Measurements from ENCODE around the gene DYNC2H1.

DYNC2H1 gene

GRCh38 chr11:103326070-103326794, 217.0 kb downstream of the DYNC2H1 start:
- no peaks in the 10 kb centered on the region for H3K27me3 ChIP-seq (ENCODE audit: control insufficient read depth, insufficient read depth, low read length, poor library complexity, severe bottlenecking)
- H3K4me3 ChIP-seq (ENCODE audit: insufficient read depth, low read depth, low read length), result no peak overlapping the region
- 74 to 75% methylated on average over 25 of the region's 25 CpGs for WGBS, 2 experiments
- H3K9me3 ChIP-seq (ENCODE audit: control insufficient read depth, low read length), result no peaks in the 10 kb centered on the region
- peaks cover 4% of the 10 kb centered on the region for H3K36me3 ChIP-seq (ENCODE audit: control insufficient read depth, insufficient read depth, low read length)
- H3K4me1 ChIP-seq (ENCODE audit: control insufficient read depth, insufficient read depth, low read length), result no peaks in the 10 kb centered on the region
- H3K27ac ChIP-seq (ENCODE audit: insufficient read depth, low read depth, low read length, poor library complexity, severe bottlenecking), result no peak overlapping the region

DNA sequence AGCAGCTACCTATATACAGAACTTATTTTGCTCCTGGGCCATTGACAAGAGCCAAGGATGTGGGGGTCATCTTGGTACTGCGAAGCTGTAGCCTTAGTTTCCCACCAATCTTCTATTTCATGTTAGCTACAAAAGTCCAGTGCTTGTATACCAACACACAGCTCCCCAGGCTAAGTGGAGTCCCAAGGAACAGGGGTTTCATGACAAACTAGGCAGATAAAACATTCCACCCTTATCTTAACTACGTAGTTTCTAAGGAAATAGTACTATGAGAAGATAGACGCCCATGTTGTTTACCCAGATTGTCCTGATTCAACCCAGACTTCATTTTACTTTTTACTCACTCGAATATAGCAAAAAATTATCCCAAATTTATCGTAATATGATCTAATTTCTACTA, 218.5 kb downstream of the DYNC2H1 start:
- Histone ChIP-seq H3K27ac (ENCODE audit: insufficient read depth, low read depth, low read length, poor library complexity, severe bottlenecking) (no peak overlapping the region), H3K9me3 (ENCODE audit: control insufficient read depth, low read length) (no peaks in the 10 kb centered on the region), H3K4me3 (ENCODE audit: insufficient read depth, low read depth, low read length) (no peak overlapping the region), H3K4me1 (ENCODE audit: control insufficient read depth, insufficient read depth, low read length) (no peaks in the 10 kb centered on the region), H3K27me3 (ENCODE audit: control insufficient read depth, insufficient read depth, low read length, poor library complexity, severe bottlenecking) (no peaks in the 10 kb centered on the region), H3K36me3 (ENCODE audit: control insufficient read depth, insufficient read depth, low read length) (peaks cover 4% of the 10 kb centered on the region)
- 94 to 95% methylated on average over 4 to 5 of the region's 5 CpGs for WGBS, 2 experiments

- no peaks in the 10 kb centered on the region for H3K36me3 ChIP-seq (ENCODE audit: control insufficient read depth, insufficient read depth, low read length)
- H3K27me3 ChIP-seq (ENCODE audit: control insufficient read depth, insufficient read depth, low read length, poor library complexity, severe bottlenecking), result no peaks in the 10 kb centered on the region
- H3K4me3 ChIP-seq (ENCODE audit: insufficient read depth, low read depth, low read length), result no peak overlapping the region
- 92 to 97% methylated on average over 6 of the region's 6 CpGs for WGBS, 2 experiments
- no peak overlapping the region for H3K27ac ChIP-seq (ENCODE audit: insufficient read depth, low read depth, low read length, poor library complexity, severe bottlenecking)
- H3K9me3 ChIP-seq (ENCODE audit: control insufficient read depth, low read length), result no peaks in the 10 kb centered on the region
- H3K4me1 ChIP-seq (ENCODE audit: control insufficient read depth, insufficient read depth, low read length), result no peaks in the 10 kb centered on the region
These were observed 223.2 kb downstream of the DYNC2H1 start for GRCh38 chr11:103332409-103332808.

DNA sequence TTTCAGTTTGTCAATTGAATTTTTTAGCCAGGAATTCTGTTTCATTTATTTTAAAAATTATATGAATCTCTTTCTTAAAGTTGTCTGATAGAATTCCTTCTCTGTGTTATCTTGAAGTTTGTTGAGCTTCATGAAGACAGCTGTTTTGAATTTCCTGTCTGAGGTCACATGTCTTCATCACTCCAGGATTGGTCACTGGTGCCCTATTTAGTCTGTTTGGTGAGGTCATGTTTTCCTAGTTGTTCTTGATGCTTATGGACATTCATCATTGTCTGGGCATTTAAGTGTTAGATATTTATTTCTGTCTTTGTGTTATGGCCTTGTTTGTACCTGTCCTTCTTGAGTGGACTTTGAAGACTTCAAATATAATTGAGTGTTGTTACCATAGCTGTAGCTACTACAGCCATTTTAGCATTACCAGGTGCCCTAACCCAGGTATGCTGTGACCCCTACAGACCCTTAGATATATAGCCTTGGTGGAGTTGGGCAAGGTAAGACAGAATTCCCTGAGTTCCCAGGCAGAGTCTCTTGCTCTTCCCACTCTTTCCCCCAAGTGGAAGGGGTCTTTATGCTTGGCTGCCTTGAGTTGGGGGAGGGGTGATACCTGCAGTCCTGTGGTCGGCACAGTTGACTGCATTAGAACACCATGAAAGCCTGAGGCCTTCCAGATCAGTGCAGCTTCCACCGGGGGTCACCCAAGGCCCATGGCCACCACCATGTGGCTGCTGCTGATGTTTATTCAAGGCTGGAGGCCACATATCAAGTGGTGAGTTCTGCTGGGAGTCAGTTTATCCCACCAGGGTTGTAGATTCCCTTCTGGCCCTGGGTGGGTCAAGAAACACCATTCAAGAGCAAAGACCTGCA, 229.6 kb downstream of the DYNC2H1 start:
- Histone ChIP-seq H3K36me3 (ENCODE audit: control insufficient read depth, insufficient read depth, low read length) (no peaks in the 10 kb centered on the region), H3K4me1 (ENCODE audit: control insufficient read depth, insufficient read depth, low read length) (no peaks in the 10 kb centered on the region)
- 78 to 87% methylated on average over 2 of the region's 2 CpGs for WGBS, 2 experiments

GRCh38 chr11:103339485-103339857, 230.2 kb downstream of the DYNC2H1 start:
- WGBS, 2 experiments, result 95 to 96% methylated on average over 6 of the region's 6 CpGs
- Histone ChIP-seq H3K4me1 (ENCODE audit: control insufficient read depth, insufficient read depth, low read length) (no peaks in the 10 kb centered on the region), H3K36me3 (ENCODE audit: control insufficient read depth, insufficient read depth, low read length) (no peaks in the 10 kb centered on the region), H3K27me3 (ENCODE audit: control insufficient read depth, insufficient read depth, low read length, poor library complexity, severe bottlenecking) (no peaks in the 10 kb centered on the region), H3K9me3 (ENCODE audit: control insufficient read depth, low read length) (no peaks in the 10 kb centered on the region), H3K27ac (ENCODE audit: insufficient read depth, low read depth, low read length, poor library complexity, severe bottlenecking) (no peak overlapping the region), H3K4me3 (ENCODE audit: insufficient read depth, low read depth, low read length) (no peak overlapping the region)

More for the DNA sequence above, 229.6 kb downstream of the DYNC2H1 start:
- no peak overlapping the region for H3K4me3 ChIP-seq (ENCODE audit: insufficient read depth, low read depth, low read length)
- H3K9me3 ChIP-seq (ENCODE audit: control insufficient read depth, low read length), result no peaks in the 10 kb centered on the region
- H3K27ac ChIP-seq (ENCODE audit: insufficient read depth, low read depth, low read length, poor library complexity, severe bottlenecking), result no peak overlapping the region
- H3K27me3 ChIP-seq (ENCODE audit: control insufficient read depth, insufficient read depth, low read length, poor library complexity, severe bottlenecking), result no peaks in the 10 kb centered on the region

DNA sequence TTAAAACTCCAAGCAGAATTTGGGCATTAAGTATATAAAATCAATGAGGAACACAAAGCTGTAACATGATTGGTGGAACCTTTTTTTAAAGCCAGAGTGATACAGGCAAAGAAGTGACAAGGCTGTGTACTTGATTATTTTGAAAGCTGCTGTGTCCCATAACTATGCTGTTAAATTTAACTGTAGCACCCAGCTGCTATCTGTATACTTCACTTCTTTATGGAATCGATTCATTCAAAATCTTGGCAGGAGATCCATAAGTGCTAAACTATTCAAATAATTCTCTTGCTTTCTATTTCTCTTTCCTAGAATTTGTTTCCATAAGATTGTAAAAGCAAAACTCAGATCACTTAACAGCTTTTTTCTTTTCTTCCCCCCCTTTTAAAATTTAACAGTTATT, 231.7 kb downstream of the DYNC2H1 start:
- Histone ChIP-seq H3K4me1 (ENCODE audit: control insufficient read depth, insufficient read depth, low read length) (no peaks in the 10 kb centered on the region), H3K4me3 (ENCODE audit: insufficient read depth, low read depth, low read length) (no peak overlapping the region), H3K27ac (ENCODE audit: insufficient read depth, low read depth, low read length, poor library complexity, severe bottlenecking) (no peak overlapping the region), H3K9me3 (ENCODE audit: control insufficient read depth, low read length) (no peaks in the 10 kb centered on the region), H3K27me3 (ENCODE audit: control insufficient read depth, insufficient read depth, low read length, poor library complexity, severe bottlenecking) (no peaks in the 10 kb centered on the region), H3K36me3 (ENCODE audit: control insufficient read depth, insufficient read depth, low read length) (no peaks in the 10 kb centered on the region)
- 88 to 92% methylated on average over 1 of the region's 1 CpG for WGBS, 2 experiments

- H3K27ac ChIP-seq (ENCODE audit: insufficient read depth, low read depth, low read length, poor library complexity, severe bottlenecking), result no peak overlapping the region
- 77 to 85% methylated on average over 4 of the region's 4 CpGs for WGBS, 2 experiments
- H3K36me3 ChIP-seq (ENCODE audit: control insufficient read depth, insufficient read depth, low read length), result no peaks in the 10 kb centered on the region
- H3K9me3 ChIP-seq (ENCODE audit: control insufficient read depth, low read length), result no peaks in the 10 kb centered on the region
- H3K4me3 ChIP-seq (ENCODE audit: insufficient read depth, low read depth, low read length), result no peak overlapping the region
- H3K4me1 ChIP-seq (ENCODE audit: control insufficient read depth, insufficient read depth, low read length), result no peaks in the 10 kb centered on the region
- no peaks in the 10 kb centered on the region for H3K27me3 ChIP-seq (ENCODE audit: control insufficient read depth, insufficient read depth, low read length, poor library complexity, severe bottlenecking)
These were observed 235.7 kb downstream of the DYNC2H1 start for GRCh38 chr11:103344886-103345285.

DNA sequence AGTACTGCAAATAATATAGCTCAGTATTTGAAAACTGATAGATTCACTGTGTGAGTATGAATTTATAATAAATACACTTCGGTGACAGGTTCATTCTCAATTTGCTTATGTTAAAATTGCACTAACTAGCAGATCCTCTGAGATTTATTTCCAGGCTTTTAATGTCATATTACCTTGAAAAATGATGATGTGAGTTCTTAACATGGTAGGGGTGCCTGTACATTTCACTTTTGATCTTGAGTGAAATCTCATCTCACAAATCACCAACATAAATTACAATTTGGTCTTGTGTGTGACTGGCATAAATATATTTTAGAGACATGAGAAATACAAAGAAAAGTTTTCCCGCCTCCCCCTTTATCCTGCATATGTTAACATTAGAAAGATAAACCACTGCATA, 240.4 kb downstream of the DYNC2H1 start:
- no peak overlapping the region for H3K27ac ChIP-seq (ENCODE audit: insufficient read depth, low read depth, low read length, poor library complexity, severe bottlenecking)
- no peak overlapping the region for H3K4me3 ChIP-seq (ENCODE audit: insufficient read depth, low read depth, low read length)
- no peaks in the 10 kb centered on the region for H3K9me3 ChIP-seq (ENCODE audit: control insufficient read depth, low read length)
- H3K36me3 ChIP-seq (ENCODE audit: control insufficient read depth, insufficient read depth, low read length), result no peaks in the 10 kb centered on the region
- H3K4me1 ChIP-seq (ENCODE audit: control insufficient read depth, insufficient read depth, low read length), result no peaks in the 10 kb centered on the region
- 100% methylated on average over 1 of the region's 2 CpGs; no CpG with 5 or more reads in 1 of the 2 experiments for WGBS, 2 experiments
- H3K27me3 ChIP-seq (ENCODE audit: control insufficient read depth, insufficient read depth, low read length, poor library complexity, severe bottlenecking), result no peaks in the 10 kb centered on the region

DNA sequence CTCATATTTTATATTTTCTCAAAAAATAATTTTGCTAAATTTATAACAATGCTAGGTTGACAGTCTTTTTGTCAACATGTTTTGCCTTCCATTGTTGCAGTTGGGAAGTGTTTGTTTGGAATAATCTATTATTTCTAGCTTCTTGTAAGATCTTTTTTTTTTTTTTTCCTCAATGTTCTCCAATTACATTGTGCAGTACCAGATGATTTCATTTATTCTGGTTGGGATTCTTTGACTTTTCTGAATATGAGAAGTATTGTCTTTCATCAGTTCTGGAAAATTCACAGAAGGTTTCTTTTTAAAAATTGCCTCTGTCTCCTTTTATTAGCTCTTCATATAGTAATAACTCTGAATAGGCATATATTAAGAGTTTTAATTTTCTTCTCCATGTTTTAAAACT, 245.4 kb downstream of the DYNC2H1 start:
- Histone ChIP-seq H3K4me3 (ENCODE audit: insufficient read depth, low read depth, low read length) (no peak overlapping the region), H3K36me3 (ENCODE audit: control insufficient read depth, insufficient read depth, low read length) (no peaks in the 10 kb centered on the region), H3K27ac (ENCODE audit: insufficient read depth, low read depth, low read length, poor library complexity, severe bottlenecking) (no peak overlapping the region), H3K9me3 (ENCODE audit: control insufficient read depth, low read length) (no peaks in the 10 kb centered on the region), H3K27me3 (ENCODE audit: control insufficient read depth, insufficient read depth, low read length, poor library complexity, severe bottlenecking) (no peaks in the 10 kb centered on the region), H3K4me1 (ENCODE audit: control insufficient read depth, insufficient read depth, low read length) (no peaks in the 10 kb centered on the region)

- Histone ChIP-seq H3K27ac (ENCODE audit: insufficient read depth, low read depth, low read length, poor library complexity, severe bottlenecking) (no peak overlapping the region), H3K27me3 (ENCODE audit: control insufficient read depth, insufficient read depth, low read length, poor library complexity, severe bottlenecking) (no peaks in the 10 kb centered on the region), H3K36me3 (ENCODE audit: control insufficient read depth, insufficient read depth, low read length) (no peaks in the 10 kb centered on the region), H3K4me1 (ENCODE audit: control insufficient read depth, insufficient read depth, low read length) (no peaks in the 10 kb centered on the region), H3K9me3 (ENCODE audit: control insufficient read depth, low read length) (no peaks in the 10 kb centered on the region), H3K4me3 (ENCODE audit: insufficient read depth, low read depth, low read length) (no peak overlapping the region)
- WGBS, 2 experiments, result 98% methylated on average over 2 of the region's 2 CpGs
These were observed 249.0 kb downstream of the DYNC2H1 start for GRCh38 chr11:103358251-103358650.

Data from ectodermal cell (in vitro differentiated cells).